HUES64 (cell line): ENCODE measurements around the gene KIF3A.

ENCODE experiments used
- H3K27ac ChIP-seq: 2 replicates; pipeline ENCODE4 v1.7.0; 2013; ENCODE audit warnings: low read depth, low read length, inconsistent platforms
- H3K27me3 ChIP-seq: 2 replicates; pipeline ENCODE4 v1.6.1; 2013; ENCODE audit warnings: mild to moderate bottlenecking, low read length; ENCODE audit not compliant: insufficient read depth
- H3K36me3 ChIP-seq: 2 replicates; pipeline ENCODE4 v1.6.1; 2013; ENCODE audit warnings: mild to moderate bottlenecking, low read length; ENCODE audit not compliant: insufficient read depth
- H3K4me1 ChIP-seq: 2 replicates; pipeline ENCODE4 v1.6.1; 2013; ENCODE audit warnings: mild to moderate bottlenecking, low read length, moderate library complexity; ENCODE audit not compliant: insufficient read depth
- H3K4me3 ChIP-seq: 2 replicates; pipeline ENCODE4 v1.5.1; 2013; ENCODE audit warnings: mild to moderate bottlenecking, low read length, moderate library complexity
- H3K9ac ChIP-seq: 2 replicates; pipeline ENCODE4 v1.6.1; 2013; ENCODE audit warnings: mild to moderate bottlenecking, low read depth, low read length
- H3K9me3 ChIP-seq: 2 replicates; pipeline ENCODE4 v1.6.1; 2013; ENCODE audit warnings: low read depth, low read length; ENCODE audit not compliant: insufficient read depth
- WGBS: fragments of 150-250, 120-280 bp; methylation state at CpG from one replicate; pipeline ENCODE4 v1.1.7; 2013; ENCODE audit warnings: missing lambda C conversion rate; 5-methylcytosine and 5-hydroxymethylcytosine counted together

KIF3A gene

GRCh38 chr5:132681983-132682382 is 55.4 kb downstream of the KIF3A start:
- WGBS = 95% methylated on average over 4 of the region's 4 CpGs

GRCh38 chr5:132681476-132681831 is 55.9 kb downstream of the KIF3A start:
- H3K36me3 ChIP-seq = no peaks in the 10 kb centered on the region
- no peaks in the 10 kb centered on the region for H3K27me3 ChIP-seq
- no peak overlapping the region for H3K27ac ChIP-seq
- H3K9me3 ChIP-seq = no peaks in the 10 kb centered on the region
- H3K9ac ChIP-seq = no peak overlapping the region
- 95% methylated on average over 2 of the region's 2 CpGs for WGBS
- no peak overlapping the region for H3K4me3 ChIP-seq
- no peaks in the 10 kb centered on the region for H3K4me1 ChIP-seq

More at GRCh38 chr5:132681983-132682382, 55.4 kb downstream of the KIF3A start:
- H3K4me1 ChIP-seq = no peaks in the 10 kb centered on the region
- H3K27ac ChIP-seq = no peak overlapping the region
- H3K27me3 ChIP-seq = no peaks in the 10 kb centered on the region
- no peaks in the 10 kb centered on the region for H3K36me3 ChIP-seq
- no peak overlapping the region for H3K9ac ChIP-seq
- H3K4me3 ChIP-seq = no peak overlapping the region
- no peaks in the 10 kb centered on the region for H3K9me3 ChIP-seq

GRCh38 chr5:132680780-132681475 is 56.4 kb downstream of the KIF3A start:
- Histone ChIP-seq H3K9ac (no peak overlapping the region), H3K27ac (no peak overlapping the region), H3K27me3 (no peaks in the 10 kb centered on the region), H3K4me3 (no peak overlapping the region), H3K9me3 (no peaks in the 10 kb centered on the region), H3K36me3 (no peaks in the 10 kb centered on the region), H3K4me1 (no peaks in the 10 kb centered on the region)
- 89% methylated on average over 8 of the region's 8 CpGs for WGBS

- no peaks in the 10 kb centered on the region for H3K27me3 ChIP-seq
- H3K9me3 ChIP-seq = no peaks in the 10 kb centered on the region
Measured at GRCh38 chr5:132679717-132680380, 57.5 kb downstream of the KIF3A start.

GRCh38 chr5:132679166-132679565 is 58.2 kb downstream of the KIF3A start:
- WGBS = 91% methylated on average over 7 of the region's 7 CpGs
- Histone ChIP-seq H3K27me3 (no peaks in the 10 kb centered on the region), H3K27ac (no peak overlapping the region), H3K4me1 (no peaks in the 10 kb centered on the region), H3K9ac (no peak overlapping the region), H3K9me3 (no peaks in the 10 kb centered on the region), H3K4me3 (no peak overlapping the region), H3K36me3 (no peaks in the 10 kb centered on the region)

More at GRCh38 chr5:132679717-132680380, 57.5 kb downstream of the KIF3A start:
- Histone ChIP-seq H3K27ac (no peak overlapping the region), H3K4me3 (no peak overlapping the region), H3K4me1 (no peaks in the 10 kb centered on the region), H3K9ac (no peak overlapping the region), H3K36me3 (no peaks in the 10 kb centered on the region)
- WGBS = 93% methylated on average over 15 of the region's 15 CpGs

GRCh38 chr5:132678735-132679134 is 58.6 kb downstream of the KIF3A start:
- H3K36me3 ChIP-seq = no peaks in the 10 kb centered on the region
- H3K27me3 ChIP-seq = no peaks in the 10 kb centered on the region
- no peak overlapping the region for H3K4me3 ChIP-seq
- no peaks in the 10 kb centered on the region for H3K4me1 ChIP-seq
- 100% methylated on average over 1 of the region's 1 CpG for WGBS
- H3K27ac ChIP-seq = no peak overlapping the region
- no peak overlapping the region for H3K9ac ChIP-seq
- no peaks in the 10 kb centered on the region for H3K9me3 ChIP-seq

- Histone ChIP-seq H3K27ac (no peak overlapping the region), H3K9ac (no peak overlapping the region), H3K4me3 (no peak overlapping the region), H3K27me3 (no peaks in the 10 kb centered on the region), H3K9me3 (no peaks in the 10 kb centered on the region), H3K4me1 (no peaks in the 10 kb centered on the region), H3K36me3 (no peaks in the 10 kb centered on the region)
- 89% methylated on average over 13 of the region's 15 CpGs for WGBS
Measured at GRCh38 chr5:132677682-132678400, 59.5 kb downstream of the KIF3A start.

- H3K27ac ChIP-seq = no peak overlapping the region
- 70% methylated on average over 7 of the region's 7 CpGs for WGBS
Measured at GRCh38 chr5:132677191-132677590, 60.2 kb downstream of the KIF3A start.

GRCh38 chr5:132675936-132676689 is 61.2 kb downstream of the KIF3A start:
- Histone ChIP-seq H3K27me3 (no peaks in the 10 kb centered on the region), H3K27ac (no peak overlapping the region), H3K9me3 (no peaks in the 10 kb centered on the region), H3K9ac (no peak overlapping the region), H3K4me3 (no peak overlapping the region), H3K4me1 (no peaks in the 10 kb centered on the region), H3K36me3 (no peaks in the 10 kb centered on the region)
- WGBS = 90% methylated on average over 11 of the region's 11 CpGs

More at GRCh38 chr5:132677191-132677590, 60.2 kb downstream of the KIF3A start:
- no peaks in the 10 kb centered on the region for H3K27me3 ChIP-seq
- H3K4me3 ChIP-seq = no peak overlapping the region
- H3K36me3 ChIP-seq = no peaks in the 10 kb centered on the region
- no peak overlapping the region for H3K9ac ChIP-seq
- H3K4me1 ChIP-seq = no peaks in the 10 kb centered on the region
- no peaks in the 10 kb centered on the region for H3K9me3 ChIP-seq

GRCh38 chr5:132674671-132675506 is 62.5 kb downstream of the KIF3A start:
- Histone ChIP-seq H3K36me3 (no peaks in the 10 kb centered on the region), H3K4me1 (no peaks in the 10 kb centered on the region), H3K27me3 (no peaks in the 10 kb centered on the region), H3K9me3 (no peaks in the 10 kb centered on the region), H3K27ac (no peak overlapping the region), H3K9ac (no peak overlapping the region), H3K4me3 (no peak overlapping the region)
- WGBS = 95% methylated on average over 13 of the region's 13 CpGs
